GM10266 (cell line): ENCODE measurements around the gene EIF2AK3.
A peak's percentile ranks its signal among the peaks of the same experiment; 100 is the strongest.

Experiments
- DNase-seq: peaks from one replicate; pipeline ENCODE4 v3.0.0; 2012; ENCODE audit errors: extremely low spot score
- CTCF ChIP-seq: IDR thresholded peaks from 2 replicates; pipeline ENCODE4 v1.5.1; 2012; ENCODE audit warnings: mild to moderate bottlenecking, low read depth; ENCODE audit not compliant: control insufficient read depth, insufficient read depth; ENCODE audit errors: missing control alignments

The EIF2AK3 gene

GRCh38 chr2:88599527-88599926, 27.7 kb downstream of the EIF2AK3 start:
- DNase-seq: no peak
- no peak for TF ChIP-seq CTCF

- no peak for TF ChIP-seq CTCF
- DNase-seq: no peak
Measured at GRCh38 chr2:88597168-88597567, 30.1 kb downstream of the EIF2AK3 start.

GRCh38 chr2:88596141-88596830, 31.0 kb downstream of the EIF2AK3 start:
- DNase-seq: no peak
- TF ChIP-seq CTCF: no peak

- DNase-seq: no peak
- no peak for TF ChIP-seq CTCF
Measured at GRCh38 chr2:88591698-88592097, 35.6 kb downstream of the EIF2AK3 start.

- TF ChIP-seq CTCF: peak; percentile 66
- DNase-seq: peak; percentile 36
Measured at GRCh38 chr2:88590998-88591613, 36.2 kb downstream of the EIF2AK3 start.

GRCh38 chr2:88585969-88586368, 41.3 kb downstream of the EIF2AK3 start:
- DNase-seq: no peak

More at GRCh38 chr2:88585969-88586368, 41.3 kb downstream of the EIF2AK3 start:
- TF ChIP-seq CTCF: no peak
